NCI-H1092 (cell line): ENCODE measurements around the gene PIGS.
"Not testable (repeated sequence)": the region's sequence is repeated elsewhere in the genome, so short reads cannot be mapped to it uniquely, and the experiment has no call there.

Source experiments
- DNase-seq: peaks from one replicate; lab custom pipeline; 2025; lab: John Stamatoyannopoulos, UW

The PIGS gene

DNA sequence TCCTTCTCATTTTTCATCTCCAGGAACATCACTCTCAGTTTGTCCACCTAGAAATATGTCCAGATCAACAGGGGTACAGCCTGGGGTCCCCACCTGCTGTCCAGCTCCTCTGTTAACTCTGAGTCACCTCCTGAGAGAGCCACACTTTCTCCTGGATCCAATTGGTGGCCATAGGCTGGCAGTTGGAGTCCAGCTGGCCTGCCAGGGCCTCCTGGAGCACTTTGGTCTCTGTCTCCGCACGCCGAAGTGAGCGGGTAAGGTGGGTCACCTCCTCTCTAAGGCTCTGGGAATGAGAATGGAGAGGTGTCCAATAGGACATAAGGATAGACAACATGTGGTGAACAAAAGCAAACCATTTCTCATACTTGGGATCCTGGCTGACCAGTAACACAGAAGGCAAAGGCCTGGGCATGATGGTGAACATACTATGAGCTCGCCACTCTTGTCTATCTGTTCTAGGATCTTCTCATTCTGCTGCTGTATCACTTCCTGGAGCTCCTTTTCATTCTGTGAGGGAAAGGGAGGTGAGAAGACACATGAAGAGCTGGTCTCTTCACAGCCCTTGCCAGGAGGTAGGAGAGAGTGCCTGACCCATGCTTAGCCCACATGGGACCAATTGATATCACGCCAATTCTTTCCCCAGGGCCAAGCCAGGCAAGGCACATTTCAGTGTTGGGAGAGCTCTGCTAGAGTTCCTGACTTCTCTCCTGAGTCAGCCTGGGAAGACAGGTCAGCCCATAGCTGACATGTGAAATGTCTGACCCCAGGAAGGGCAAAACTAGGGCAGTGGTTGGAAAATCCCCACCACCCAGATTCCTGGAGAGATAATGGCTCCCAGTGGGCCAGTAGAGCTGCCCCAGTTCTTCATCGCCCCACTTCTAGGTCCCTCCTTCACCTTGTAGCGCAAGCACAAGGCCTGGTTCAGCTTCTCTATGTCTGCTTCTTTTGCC is 7.2 kb upstream of the PIGS start:
- DNase-seq = no peak

DNA sequence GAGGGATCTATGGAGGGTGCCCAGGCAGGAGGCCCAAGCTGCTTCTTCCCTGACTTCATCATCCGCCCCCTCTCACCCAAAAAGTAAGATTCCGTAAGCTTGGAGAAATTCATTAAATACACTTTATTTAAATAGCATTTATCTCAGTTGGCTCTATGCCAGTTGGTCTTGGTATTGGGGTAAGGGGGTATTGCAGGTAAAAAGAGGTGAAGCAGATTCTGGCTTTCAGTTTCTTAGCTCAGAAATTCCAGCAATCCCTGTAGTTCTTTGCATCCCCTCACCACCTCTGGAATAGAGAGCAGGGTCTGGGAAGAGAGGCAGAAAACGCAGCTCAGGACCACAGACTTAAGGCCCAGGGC is 6.1 kb upstream of the PIGS start:
- no peak for DNase-seq

DNA sequence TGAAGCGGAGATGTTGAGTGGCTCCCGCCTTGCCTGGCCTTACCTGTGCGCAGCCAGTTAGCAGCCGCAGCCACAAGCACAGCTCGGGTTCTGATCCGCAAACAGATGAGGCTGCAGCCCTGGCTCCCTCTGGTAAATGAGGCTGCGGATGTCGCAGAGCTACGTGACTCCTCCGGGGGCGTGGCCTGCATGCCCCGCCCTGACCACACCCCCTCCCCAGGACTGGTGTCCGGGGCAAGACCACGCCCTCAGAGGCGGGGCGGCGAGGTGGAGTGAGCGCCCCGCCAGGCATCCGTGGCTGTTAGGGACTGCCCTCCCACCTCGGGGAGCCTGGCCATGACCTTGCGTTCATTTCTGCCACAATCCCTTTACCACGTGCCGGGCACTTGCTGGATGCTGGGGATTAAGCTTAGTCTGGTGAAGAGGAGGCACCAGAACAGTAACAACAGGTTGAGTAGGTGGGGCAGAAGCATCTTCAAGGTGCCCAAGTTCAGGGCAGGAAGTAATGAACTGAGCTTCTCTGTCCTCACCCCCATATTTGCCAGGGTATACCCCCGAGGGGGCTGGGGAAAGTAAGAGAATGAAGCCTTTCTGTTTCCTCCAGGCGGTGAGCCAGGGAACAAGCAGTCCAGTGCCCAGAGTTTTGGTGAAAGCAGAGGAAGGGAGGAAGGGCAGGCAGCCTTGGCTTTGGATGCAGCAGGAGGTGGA is 5.6 kb upstream of the PIGS start, which contains the start of gene ALDOC:
ALDOC (minus strand) TSS at position 138 of the 708 bp plus-strand sequence. CDS start 1,363 bp downstream, outside the sequence.
- peak; percentile 74 for DNase-seq

DNA sequence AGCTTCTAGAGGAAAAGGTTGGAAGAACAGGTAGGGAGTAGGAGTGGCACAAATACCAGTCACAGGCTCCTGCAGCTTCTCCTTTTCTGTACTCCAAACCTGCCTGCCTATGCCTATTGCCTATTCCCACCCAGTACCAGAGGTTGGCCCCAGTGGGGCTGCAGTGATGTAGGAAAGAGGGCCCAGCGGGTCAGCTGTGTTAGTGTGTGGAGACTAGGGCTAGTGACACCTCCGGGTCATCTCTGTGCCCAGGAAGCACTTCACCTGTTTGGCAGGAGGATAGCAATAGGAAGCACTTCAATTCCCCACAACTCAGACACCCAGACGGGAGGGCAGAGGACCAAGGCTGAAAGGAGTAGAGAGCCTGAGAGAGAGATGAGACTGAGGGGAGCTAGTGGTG is 4.7 kb upstream of the PIGS start:
- DNase-seq = not testable (repeated sequence)

DNA sequence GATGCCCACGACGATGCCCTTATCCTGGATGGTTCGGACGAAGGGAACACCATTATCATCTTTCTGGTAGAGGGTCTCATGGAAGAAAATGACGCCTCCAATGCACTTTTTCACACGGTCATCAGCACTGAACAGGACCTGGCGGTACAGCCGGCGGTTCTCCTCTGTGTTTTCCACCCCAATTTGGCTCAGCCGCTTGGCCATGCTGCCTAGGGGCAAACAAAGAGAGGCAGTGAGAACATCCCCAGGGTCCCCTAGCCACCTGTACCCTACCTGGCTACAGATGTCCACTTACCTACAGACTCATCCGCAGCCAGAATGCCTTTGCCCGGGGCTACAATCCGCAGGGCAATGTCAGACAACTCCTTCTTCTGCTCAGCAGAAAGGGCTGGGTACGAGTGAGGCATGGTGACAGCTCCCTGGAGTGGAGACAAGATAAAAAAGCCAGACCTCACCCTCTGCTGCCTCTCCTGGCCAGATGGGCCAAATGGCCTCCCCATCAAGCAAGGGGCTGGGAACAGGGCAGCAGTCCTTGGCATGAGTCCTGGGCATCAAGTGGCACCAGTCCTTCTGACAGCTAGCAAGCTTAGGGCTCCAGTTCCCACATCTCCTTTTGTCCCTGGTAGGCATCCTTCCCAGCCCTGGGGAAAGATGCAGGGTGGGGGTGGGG is 3.9 kb upstream of the PIGS start:
- no peak for DNase-seq

DNA sequence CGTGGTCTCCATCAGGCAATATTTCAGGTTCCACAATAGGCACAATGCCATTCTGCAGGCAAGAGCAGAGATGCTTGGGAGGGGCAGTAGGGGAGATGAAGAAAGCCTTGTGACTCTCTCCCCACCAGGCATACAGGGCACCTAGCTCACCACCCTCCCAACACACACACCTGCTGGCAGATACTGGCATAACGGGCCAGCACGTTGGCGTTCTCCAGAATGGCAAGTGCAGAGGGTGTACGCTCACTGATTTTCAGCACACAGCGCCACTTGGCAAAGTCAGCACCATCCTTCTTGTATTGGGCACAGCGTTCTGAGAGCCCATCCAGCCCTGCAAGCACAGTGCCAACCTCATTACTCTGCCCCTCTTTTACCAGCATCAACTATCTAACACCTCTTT is 3.2 kb upstream of the PIGS start:
- no peak for DNase-seq

DNA sequence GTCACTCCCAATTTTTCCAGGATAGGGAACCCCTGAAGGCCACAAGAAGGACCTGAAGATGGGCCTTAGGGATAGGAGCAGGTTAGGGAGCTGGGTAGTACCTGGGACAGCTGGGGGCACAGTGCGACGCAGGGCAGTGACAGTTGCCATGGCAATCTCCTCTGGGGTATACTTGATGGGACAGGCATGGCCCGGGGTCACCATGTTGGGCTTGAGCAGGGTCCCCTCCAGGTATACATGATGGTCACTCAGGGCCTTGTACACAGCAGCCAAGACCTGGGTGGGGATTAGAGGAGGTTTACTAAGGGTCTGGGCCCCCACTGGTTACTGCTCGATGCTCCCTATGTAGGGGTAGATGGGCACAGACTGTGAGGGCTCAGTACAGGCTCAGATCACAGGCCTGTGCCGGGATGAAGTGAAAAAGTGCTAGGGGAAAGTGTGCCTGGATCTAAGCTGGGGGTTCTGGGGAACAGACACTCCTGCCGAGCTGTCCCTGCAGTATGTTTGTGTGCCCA is 2.7 kb upstream of the PIGS start:
- no peak for DNase-seq

DNA sequence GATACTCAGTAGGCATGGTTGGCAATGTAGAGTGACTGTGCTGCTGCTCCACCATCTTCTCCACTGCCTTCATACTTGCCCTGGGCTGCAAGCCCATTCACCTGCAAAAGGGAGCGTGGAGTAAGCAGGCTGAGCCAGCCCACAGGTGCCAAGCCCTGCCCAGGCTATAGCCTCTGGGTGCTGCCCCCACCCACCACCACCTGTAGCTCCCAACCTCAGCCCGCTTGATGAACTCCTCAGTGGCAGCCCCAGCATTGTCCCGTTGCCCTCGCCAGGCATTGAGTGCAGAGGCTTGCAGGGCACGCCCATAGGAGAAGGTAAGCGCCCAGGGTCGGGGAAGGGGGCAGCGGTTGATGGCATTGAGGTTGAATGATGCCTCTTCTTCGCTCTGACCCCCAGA is 2.2 kb upstream of the PIGS start:
- no peak for DNase-seq

DNA sequence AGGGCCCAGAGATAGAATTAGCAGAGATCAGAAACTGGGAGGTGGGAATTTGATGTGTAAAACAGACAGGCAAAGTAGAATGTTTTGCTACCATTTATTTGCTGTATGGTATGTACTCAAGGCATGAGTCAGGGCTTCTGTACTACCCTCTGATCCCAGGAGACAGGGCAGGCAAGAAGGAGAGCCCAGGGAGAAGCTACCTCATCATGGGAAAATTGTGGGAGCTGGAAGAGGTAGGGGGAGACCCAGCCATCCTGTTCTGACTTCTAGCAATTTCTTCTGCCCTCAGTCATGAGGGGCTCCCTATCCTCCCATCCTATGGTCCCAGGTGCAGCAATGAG is 1.7 kb upstream of the PIGS start:
- DNase-seq = no peak

DNA sequence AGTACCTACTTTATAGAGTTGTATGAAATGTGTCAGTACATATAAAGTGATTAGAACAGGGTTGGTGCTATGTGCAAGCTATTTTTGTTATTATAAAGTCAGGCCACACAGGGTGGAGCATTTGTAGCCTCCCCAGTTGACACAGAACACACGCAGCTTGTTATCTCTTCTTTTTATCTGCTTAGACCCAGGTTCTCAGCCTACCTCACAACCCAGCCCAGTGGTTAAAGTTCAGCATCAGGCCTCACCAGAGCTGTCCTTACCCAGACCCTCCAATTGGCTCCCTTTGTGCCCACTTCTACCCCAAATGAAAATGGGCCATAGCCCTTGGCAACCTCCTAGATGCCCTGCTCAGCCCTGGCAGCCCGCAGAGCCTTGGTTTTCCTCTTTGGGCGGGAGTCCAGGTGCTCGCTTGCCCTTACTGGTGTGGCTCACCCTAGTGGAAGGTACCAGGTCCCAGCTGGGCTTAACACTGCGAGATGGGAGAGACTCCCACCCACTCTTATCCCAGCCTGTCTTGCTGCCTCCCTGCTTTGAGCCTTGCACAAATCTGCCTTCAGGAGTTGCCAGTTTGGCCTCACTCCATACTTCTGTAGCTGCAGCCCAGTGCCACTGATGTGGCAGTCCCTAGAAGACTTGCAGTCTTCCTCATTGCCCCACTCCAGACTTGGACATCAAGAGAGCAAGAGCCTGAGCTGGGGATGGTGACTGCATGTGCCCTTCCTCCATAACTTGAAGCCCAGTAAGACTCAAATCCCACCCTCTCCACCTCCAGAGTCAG is 1.1 kb upstream of the PIGS start:
- no peak for DNase-seq

DNA sequence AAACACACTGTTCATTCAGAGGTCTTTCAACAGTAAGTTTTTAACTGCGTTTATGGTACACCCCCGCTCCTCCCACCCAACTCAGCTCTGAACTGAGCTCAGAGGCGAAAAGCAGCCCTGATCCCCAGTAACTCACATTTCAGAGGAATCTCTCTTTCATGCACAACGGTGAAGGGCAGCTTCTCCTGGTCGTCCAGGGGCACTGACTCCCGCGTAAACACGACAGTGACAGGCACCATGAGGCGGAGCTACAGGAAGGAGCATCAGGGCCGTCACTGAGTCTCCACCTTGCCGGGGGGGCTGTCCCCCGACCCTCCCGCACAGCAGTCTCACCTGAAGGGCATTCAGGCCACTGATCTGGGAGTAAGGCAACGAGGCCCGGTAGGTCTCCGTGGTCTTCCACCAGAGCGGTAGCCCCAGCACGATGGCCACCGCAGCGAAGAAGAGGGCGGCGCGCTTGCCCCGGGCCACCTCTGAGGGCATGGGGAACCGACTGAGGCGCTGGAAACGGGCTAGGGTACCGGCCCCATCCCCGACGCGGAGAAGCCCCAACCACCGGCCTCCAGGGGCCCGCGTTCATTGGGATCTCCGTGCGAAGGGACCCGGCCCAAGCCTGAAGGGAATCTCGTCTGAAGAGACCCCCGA is 486 bp downstream of the PIGS start:
- peak; percentile 26 for DNase-seq

DNA sequence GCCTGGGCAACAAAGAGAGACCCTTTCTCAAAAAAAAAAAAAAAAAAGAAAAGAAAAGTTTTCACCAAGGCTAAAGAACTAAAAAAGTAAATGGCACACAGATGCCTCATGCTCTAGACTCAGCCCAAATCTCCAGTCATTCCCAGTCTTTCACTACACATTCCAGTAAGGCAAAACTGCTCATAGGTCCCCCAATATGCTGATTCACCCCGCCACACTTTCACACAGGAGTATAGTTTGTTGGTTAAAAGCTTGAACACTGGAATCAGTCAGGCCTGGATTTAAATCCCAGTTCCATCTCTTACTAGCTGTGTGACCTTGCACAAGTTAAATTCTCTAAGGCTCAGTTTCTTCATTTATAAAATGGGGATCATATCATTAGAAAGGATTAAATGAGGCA is 1.9 kb downstream of the PIGS start:
- DNase-seq = no peak

DNA sequence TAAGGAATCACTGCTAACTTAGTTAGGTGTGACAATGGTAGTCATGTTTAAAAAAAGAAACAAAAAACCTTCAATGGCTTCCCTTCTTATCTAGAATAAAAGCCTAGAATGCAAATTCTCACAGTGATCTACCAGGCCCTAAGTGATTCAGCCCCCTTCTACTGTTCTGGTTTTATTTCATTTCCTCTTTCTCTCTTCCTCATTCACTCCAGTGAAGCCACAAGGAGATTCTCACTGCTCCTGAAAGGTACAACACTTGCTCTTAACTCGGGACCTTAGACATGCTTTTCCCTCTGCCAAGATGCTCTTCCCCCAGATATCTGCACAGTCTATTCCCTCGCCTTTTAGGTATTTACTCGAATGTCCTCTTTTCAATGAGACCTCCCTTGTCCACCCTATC is 3.7 kb downstream of the PIGS start:
- no peak for DNase-seq

DNA sequence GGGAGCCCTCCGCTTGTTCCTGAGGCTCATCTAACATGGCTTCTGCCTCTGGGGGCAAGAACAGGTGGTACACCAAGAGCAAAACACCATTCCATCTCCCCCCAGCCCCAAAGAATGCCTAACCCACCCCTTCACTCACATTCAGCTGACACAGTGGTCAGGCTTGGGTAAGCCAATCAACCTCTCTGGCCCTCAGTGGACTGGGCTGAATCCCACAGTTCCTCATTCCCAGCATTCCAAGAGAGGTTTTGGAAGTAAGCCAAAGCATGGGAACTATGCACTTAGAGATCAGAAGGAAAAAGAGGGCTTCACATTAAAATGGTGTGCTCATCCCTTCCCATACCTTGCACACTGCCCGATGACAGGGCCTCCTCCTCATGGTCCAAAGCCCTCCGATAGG is 7.8 kb downstream of the PIGS start:
- DNase-seq = no peak

DNA sequence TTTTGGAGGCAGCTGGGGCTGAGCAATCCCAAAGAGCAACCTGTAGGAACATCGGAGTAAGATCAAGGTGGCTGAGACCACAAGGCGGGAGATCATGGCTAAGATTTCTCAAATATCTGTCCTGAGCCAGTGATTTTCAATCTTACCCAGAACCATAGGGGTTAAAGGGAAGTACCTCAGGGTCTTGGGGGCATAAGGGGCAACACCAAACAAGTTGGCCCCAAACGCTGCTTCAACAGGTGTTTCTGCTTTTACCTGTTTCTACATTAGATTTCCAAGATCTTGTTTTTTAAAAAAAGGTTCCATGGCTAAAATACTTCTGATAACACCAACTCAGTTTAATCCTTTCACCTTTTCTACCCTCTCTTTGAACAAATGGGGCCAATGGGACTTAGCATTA is 16.3 kb downstream of the PIGS start:
- no peak for DNase-seq

DNA sequence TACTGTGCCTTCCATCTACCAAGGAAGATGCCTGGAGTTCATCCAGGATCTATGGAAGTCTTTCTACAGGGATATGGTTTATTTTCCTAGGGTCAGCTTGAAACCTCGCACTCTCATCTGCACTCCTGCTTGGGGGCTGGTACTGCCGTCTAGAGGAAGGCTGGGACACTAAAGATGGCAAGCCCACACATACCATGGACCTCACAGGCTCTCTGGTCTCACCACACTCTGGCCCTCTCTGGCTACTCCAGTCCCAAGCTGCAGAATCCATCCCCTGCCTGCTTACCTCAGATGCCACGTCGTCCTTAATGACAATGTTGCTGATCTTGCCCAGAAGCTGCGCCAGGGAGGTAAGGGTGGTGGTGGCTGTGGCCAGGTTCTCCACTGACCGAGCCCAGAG is 16.8 kb downstream of the PIGS start:
- DNase-seq = no peak

DNA sequence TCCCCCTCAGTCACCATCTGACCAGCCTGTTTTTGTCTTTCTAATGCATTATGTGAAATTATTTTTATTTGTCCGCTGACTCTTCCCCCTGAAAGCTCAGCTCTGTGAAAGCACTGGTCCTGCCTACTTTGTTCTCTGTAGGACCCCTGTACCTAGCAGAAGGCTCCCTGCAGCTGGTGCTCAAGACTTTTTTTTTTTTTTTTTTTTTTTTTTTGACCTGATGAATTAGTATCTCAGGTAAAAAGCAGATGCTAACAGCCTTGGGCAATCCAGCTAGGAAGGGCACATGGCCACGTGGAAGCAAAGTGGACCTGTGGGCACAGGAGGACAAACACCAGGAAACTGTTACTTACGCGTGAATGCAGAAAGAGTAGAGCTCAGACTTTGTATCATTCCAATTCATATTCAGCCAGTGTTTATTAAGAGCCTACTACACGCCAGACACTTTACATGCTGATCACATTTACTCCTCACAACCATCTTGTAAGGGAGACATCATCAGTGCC is 18.3 kb downstream of the PIGS start:
- no peak for DNase-seq

DNA sequence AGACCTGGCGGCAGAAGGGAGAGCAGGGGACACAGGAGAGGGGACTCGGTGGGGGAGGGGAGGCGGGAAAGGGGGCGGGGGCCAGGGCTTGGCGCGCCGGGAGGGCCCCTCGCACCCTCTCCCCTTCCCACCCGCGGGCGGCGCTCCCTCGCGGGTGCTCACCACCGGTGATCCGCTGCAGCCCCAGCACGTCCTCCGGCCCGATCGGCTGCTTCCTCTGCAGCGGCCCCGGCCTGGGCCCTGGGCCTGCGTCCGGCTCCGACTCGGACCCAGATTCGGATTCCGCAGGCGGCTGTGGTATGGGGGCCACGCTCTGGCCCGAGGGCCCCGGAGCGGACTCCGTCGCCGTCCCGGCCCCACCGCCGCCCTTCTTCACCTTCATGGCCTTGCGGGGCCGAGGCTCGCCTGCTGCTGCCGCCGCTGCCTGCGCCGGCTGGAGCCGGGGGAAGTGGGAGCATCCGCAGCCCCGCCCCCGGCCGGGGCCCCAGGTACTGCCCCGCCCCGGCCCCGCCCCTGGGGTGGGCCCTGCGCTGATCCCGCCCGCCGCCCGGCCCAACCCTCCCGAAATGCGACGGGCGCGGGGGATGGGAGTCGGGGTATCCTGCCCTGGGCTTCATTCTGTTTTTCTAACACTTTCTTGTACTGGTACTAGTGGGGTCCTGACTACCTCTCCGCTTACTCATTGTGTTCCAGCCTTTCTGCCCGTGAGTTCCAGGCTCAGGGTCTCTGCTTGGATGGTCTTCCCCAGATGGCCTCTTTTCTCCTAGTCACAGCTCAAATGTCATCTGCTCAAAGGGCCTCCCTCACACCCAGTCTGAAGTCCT is 18.9 kb downstream of the PIGS start, which contains the start of gene UNC119:
UNC119 (minus strand) TSS at position 449 of the 824 bp plus-strand sequence; CDS start at position 382, 67 bp downstream.
- peak; percentile 52 for DNase-seq

DNA sequence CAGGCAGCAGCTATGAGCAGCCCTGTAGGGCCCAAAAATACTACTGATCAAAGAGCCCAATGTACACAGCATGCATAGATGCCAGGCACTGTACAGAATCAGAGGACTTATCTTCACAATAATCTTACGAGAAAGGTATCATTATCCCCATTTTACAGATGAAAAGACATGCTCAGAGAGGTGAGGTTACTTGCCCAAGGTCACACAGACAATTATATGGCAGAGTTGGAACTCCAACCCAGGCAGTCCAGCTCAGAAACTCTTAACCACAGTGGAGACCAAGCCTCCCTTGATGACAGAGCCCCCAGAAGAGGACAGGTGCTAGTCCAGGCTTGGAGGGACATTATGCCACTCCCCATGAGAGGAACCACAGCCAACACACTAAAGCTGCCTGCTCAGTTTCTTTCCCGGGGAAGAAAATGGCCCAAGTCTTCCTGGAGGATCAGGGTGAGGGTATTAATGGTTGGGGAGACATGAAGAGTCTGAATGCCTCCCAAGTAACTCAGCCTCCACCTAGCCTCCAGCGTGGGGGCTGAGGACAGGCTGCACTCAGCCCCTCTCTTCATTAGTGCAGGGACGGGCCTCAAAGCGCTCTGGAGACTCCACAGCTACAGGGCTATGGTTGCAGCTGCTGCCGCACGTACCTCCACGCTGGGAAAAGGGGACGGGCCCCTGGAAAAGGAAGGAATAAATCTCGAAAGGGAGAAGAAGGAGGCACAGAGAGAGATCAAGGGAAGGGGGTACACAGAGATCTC is 19.7 kb downstream of the PIGS start:
- no peak for DNase-seq
